ENCODE data around the gene PPHLN1.

Gene PPHLN1

GRCh38 chr12:42372154-42372791, 46.3 kb downstream of the PPHLN1 start:
- TF ChIP-seq MAX (IDR thresholded peaks at IDR 0.05) (no peak), RAD21 (IDR thresholded peaks at IDR 0.05; ENCODE audit: low read depth) (peak; percentile 91)

- TF ChIP-seq RAD21 (IDR thresholded peaks at IDR 0.05; ENCODE audit: low read depth) (no peak), TEAD4 (IDR thresholded peaks at IDR 0.05) (no peak), TCF12 (IDR thresholded peaks at IDR 0.05; ENCODE audit: low read depth) (no peak), NFIC (IDR thresholded peaks at IDR 0.05) (no peak), FOXM1 (IDR thresholded peaks at IDR 0.05; ENCODE audit: borderline replicate concordance, low read depth) (no peak)
Measured at GRCh38 chr12:42373669-42374068, 47.7 kb downstream of the PPHLN1 start.

GRCh38 chr12:42380733-42381132, 54.8 kb downstream of the PPHLN1 start:
- TF ChIP-seq USF1 (IDR thresholded peaks at IDR 0.05) = no peak
- TF ChIP-seq TCF12 (IDR thresholded peaks at IDR 0.05; ENCODE audit: low read depth) = no peak
- TF ChIP-seq MAX (IDR thresholded peaks at IDR 0.05) = no peak
- no peak for TF ChIP-seq TAF1 (IDR thresholded peaks at IDR 0.05; ENCODE audit: low read depth)
- TF ChIP-seq ZBTB7A (IDR thresholded peaks at IDR 0.05; ENCODE audit: low read depth) = no peak
- TF ChIP-seq CEBPB (IDR thresholded peaks at IDR 0.05) = no peak

GRCh38 chr12:42382013-42382696, 56.2 kb downstream of the PPHLN1 start:
- TF ChIP-seq ZBTB7A (IDR thresholded peaks at IDR 0.05; ENCODE audit: low read depth) (no peak), YY1 (IDR thresholded peaks at IDR 0.05; ENCODE audit: low read depth) (no peak), MAX (IDR thresholded peaks at IDR 0.05) (no peak), CEBPB (IDR thresholded peaks at IDR 0.05) (no peak), TEAD4 (IDR thresholded peaks at IDR 0.05) (no peak), RAD21 (IDR thresholded peaks at IDR 0.05; ENCODE audit: low read depth) (no peak), EP300 (IDR thresholded peaks at IDR 0.05; ENCODE audit: borderline replicate concordance) (no peak)

GRCh38 chr12:42385326-42385841, 59.4 kb downstream of the PPHLN1 start:
- TF ChIP-seq TEAD4 (IDR thresholded peaks at IDR 0.05) (no peak), RAD21 (IDR thresholded peaks at IDR 0.05; ENCODE audit: low read depth) (no peak), YY1 (IDR thresholded peaks at IDR 0.05; ENCODE audit: low read depth) (no peak), ZBTB7A (IDR thresholded peaks at IDR 0.05; ENCODE audit: low read depth) (no peak), CREB1 (IDR thresholded peaks at IDR 0.05; ENCODE audit: low read depth) (no peak), TAF1 (IDR thresholded peaks at IDR 0.05; ENCODE audit: low read depth) (no peak), FOXM1 (IDR thresholded peaks at IDR 0.05; ENCODE audit: borderline replicate concordance, low read depth) (no peak)

GRCh38 chr12:42386308-42386707, 60.3 kb downstream of the PPHLN1 start:
- TF ChIP-seq RAD21 (IDR thresholded peaks at IDR 0.05; ENCODE audit: low read depth) (no peak), TCF12 (IDR thresholded peaks at IDR 0.05; ENCODE audit: low read depth) (no peak), CREB1 (IDR thresholded peaks at IDR 0.05; ENCODE audit: low read depth) (no peak), EP300 (IDR thresholded peaks at IDR 0.05; ENCODE audit: borderline replicate concordance) (no peak), EGR1 (IDR thresholded peaks at IDR 0.05) (no peak), MAX (IDR thresholded peaks at IDR 0.05) (no peak), CEBPB (IDR thresholded peaks at IDR 0.05) (no peak), YY1 (IDR thresholded peaks at IDR 0.05; ENCODE audit: low read depth) (no peak), ZBTB7A (IDR thresholded peaks at IDR 0.05; ENCODE audit: low read depth) (no peak), FOXM1 (IDR thresholded peaks at IDR 0.05; ENCODE audit: borderline replicate concordance, low read depth) (no peak), USF1 (IDR thresholded peaks at IDR 0.05) (no peak)

GRCh38 chr12:42394429-42394828, 68.5 kb downstream of the PPHLN1 start:
- TF ChIP-seq EGR1 (IDR thresholded peaks at IDR 0.05) = no peak
- no peak for TF ChIP-seq YY1 (IDR thresholded peaks at IDR 0.05; ENCODE audit: low read depth)
- TF ChIP-seq MAX (IDR thresholded peaks at IDR 0.05) = no peak
- no peak for TF ChIP-seq USF1 (IDR thresholded peaks at IDR 0.05)
- no peak for TF ChIP-seq FOXM1 (IDR thresholded peaks at IDR 0.05; ENCODE audit: borderline replicate concordance, low read depth)
- no peak for TF ChIP-seq ZBTB7A (IDR thresholded peaks at IDR 0.05; ENCODE audit: low read depth)
- TF ChIP-seq TAF1 (IDR thresholded peaks at IDR 0.05; ENCODE audit: low read depth) = no peak
- no peak for TF ChIP-seq NFIC (IDR thresholded peaks at IDR 0.05)
- TF ChIP-seq CREB1 (IDR thresholded peaks at IDR 0.05; ENCODE audit: low read depth) = no peak
- no peak for TF ChIP-seq RAD21 (IDR thresholded peaks at IDR 0.05; ENCODE audit: low read depth)
- no peak for TF ChIP-seq TEAD4 (IDR thresholded peaks at IDR 0.05)
- no peak for TF ChIP-seq REST (IDR thresholded peaks at IDR 0.05; ENCODE audit: low read depth)
- no peak for TF ChIP-seq TCF12 (IDR thresholded peaks at IDR 0.05; ENCODE audit: low read depth)
- no peak for TF ChIP-seq EP300 (IDR thresholded peaks at IDR 0.05; ENCODE audit: borderline replicate concordance)
- no peak for TF ChIP-seq CEBPB (IDR thresholded peaks at IDR 0.05)
